ENCODE data around the gene RIN2. TPM values are rescaled to one million over a fixed set of nuclear protein-coding genes. Genes with fewer than 3 reads are reported as not detected.

The RIN2 gene
- total RNA-seq, 2 donors from 2014 or later = not detected

- DNase-seq (peak in 1 of 2 donors; percentile 8), ATAC-seq (replicated peaks in 1 of 2) (peak; percentile 18 to 65)
- Mint-ChIP-seq H3K27me3 (ENCODE audit: low read depth) (peaks cover 59% of the 10 kb centered on the region), H3K4me1 (ENCODE audit: low read depth) (no peaks in the 10 kb centered on the region), H3K27ac (no peak overlapping the region), H3K4me3 (peak overlapping the region; percentile 51 to 71), H3K9me3 (no peaks in the 10 kb centered on the region), H3K36me3 (ENCODE audit: insufficient read depth in 2 of 2) (no peaks in the 10 kb centered on the region)
These were observed 448 bp upstream of the RIN2 start for GRCh38 chr20:19757487-19758132.

- peaks cover 58% of the 10 kb centered on the region for H3K27me3 Mint-ChIP-seq (ENCODE audit: low read depth)
- H3K27ac Mint-ChIP-seq = no peak overlapping the region
- DNase-seq = peak in 1 of 2 donors; percentile 4
- no peaks in the 10 kb centered on the region for H3K4me1 Mint-ChIP-seq (ENCODE audit: low read depth)
- H3K36me3 Mint-ChIP-seq (ENCODE audit: insufficient read depth in 2 of 2) = no peaks in the 10 kb centered on the region
- peak overlapping the region; percentile 49 to 67 for H3K4me3 Mint-ChIP-seq
- no peaks in the 10 kb centered on the region for H3K9me3 Mint-ChIP-seq
- peak; percentile 29 to 35 for ATAC-seq (replicated peaks in 1 of 2)
These were observed 658 bp downstream of the RIN2 start for GRCh38 chr20:19758501-19759331.

DNA sequence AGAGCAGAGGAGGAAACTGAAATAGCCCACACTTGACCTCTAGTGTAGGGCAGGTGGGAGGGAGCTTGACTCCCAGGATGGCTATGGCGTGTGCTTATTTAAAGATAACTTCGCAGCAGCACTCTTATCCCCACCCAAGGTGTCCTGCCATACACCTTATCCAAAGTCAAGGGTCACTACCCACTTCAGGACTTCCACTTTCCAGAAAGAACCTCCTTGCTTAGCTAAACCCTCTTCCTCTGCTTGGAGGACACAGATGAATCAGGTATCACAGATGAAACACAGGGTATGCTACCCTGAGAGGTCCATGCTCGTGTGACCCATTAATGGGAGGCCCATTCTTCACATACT, 2.3 kb downstream of the RIN2 start:
- Mint-ChIP-seq H3K4me1 (ENCODE audit: low read depth) (no peaks in the 10 kb centered on the region), H3K27me3 (ENCODE audit: low read depth) (peaks cover 58% of the 10 kb centered on the region), H3K36me3 (ENCODE audit: insufficient read depth in 2 of 2) (no peaks in the 10 kb centered on the region), H3K4me3 (no peak overlapping the region), H3K9me3 (no peaks in the 10 kb centered on the region), H3K27ac (no peak overlapping the region)
- ATAC-seq (replicated peaks in 1 of 2) = no peak
- no peak for DNase-seq

DNA sequence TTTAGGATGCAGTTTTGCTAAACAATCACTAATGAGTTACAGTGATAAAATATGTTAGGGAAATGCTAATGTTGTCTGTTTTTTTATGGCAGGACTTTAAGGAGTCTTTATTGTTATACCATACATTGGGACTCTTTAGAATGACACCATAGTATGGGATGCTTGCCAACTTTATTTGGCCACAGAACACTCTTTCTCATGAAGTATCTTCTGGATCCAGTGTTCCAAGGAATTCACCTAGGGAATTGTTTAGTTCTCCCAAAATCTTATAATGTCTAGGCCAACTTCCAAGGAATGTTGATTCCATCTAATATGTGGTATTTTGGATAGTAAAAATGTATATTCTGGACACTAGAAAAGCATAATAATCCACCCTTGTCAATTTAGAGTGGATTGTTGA, 3.3 kb downstream of the RIN2 start:
- H3K27ac Mint-ChIP-seq = no peak overlapping the region
- no peaks in the 10 kb centered on the region for H3K36me3 Mint-ChIP-seq (ENCODE audit: insufficient read depth in 2 of 2)
- no peaks in the 10 kb centered on the region for H3K9me3 Mint-ChIP-seq
- DNase-seq = no peak
- no peak for ATAC-seq (replicated peaks in 1 of 2)
- no peaks in the 10 kb centered on the region for H3K4me1 Mint-ChIP-seq (ENCODE audit: low read depth)
- peaks cover 52% of the 10 kb centered on the region for H3K27me3 Mint-ChIP-seq (ENCODE audit: low read depth)
- no peak overlapping the region for H3K4me3 Mint-ChIP-seq

- H3K27ac Mint-ChIP-seq = no peak overlapping the region
- no peaks in the 10 kb centered on the region for H3K9me3 Mint-ChIP-seq
- ATAC-seq (replicated peaks in 1 of 2) = no peak
- no peak for DNase-seq
- H3K4me3 Mint-ChIP-seq = no peak overlapping the region
- H3K27me3 Mint-ChIP-seq (ENCODE audit: low read depth) = peaks cover 47% of the 10 kb centered on the region
- no peaks in the 10 kb centered on the region for H3K4me1 Mint-ChIP-seq (ENCODE audit: low read depth)
- H3K36me3 Mint-ChIP-seq (ENCODE audit: insufficient read depth in 2 of 2) = no peaks in the 10 kb centered on the region
These were observed 3.8 kb downstream of the RIN2 start for GRCh38 chr20:19761841-19762240.

DNA sequence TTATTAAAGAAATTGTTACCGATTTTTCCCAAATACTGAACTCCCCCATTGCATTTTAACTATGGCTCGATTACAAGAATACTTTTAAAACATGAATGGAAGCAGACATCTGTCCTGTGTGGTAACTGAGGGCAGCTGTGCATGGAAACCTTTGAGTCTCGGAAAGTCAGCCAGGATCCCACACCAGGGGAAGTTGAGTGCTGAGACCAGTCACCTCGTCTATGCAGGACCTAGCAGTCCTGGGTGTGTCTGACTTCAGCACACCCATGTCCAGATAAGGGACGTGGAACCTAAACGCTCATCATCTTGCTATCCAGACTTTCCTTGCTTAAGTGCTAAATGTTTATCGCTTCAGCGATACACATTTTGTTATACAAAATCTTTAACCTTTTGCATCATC, 6.1 kb downstream of the RIN2 start:
- H3K36me3 Mint-ChIP-seq (ENCODE audit: insufficient read depth in 2 of 2) = no peaks in the 10 kb centered on the region
- peaks cover 30% of the 10 kb centered on the region for H3K27me3 Mint-ChIP-seq (ENCODE audit: low read depth)
- no peaks in the 10 kb centered on the region for H3K4me1 Mint-ChIP-seq (ENCODE audit: low read depth)
- ATAC-seq (replicated peaks in 1 of 2) (no peak), DNase-seq (no peak)
- no peaks in the 10 kb centered on the region for H3K9me3 Mint-ChIP-seq
- H3K27ac Mint-ChIP-seq = no peak overlapping the region
- no peak overlapping the region for H3K4me3 Mint-ChIP-seq

DNA sequence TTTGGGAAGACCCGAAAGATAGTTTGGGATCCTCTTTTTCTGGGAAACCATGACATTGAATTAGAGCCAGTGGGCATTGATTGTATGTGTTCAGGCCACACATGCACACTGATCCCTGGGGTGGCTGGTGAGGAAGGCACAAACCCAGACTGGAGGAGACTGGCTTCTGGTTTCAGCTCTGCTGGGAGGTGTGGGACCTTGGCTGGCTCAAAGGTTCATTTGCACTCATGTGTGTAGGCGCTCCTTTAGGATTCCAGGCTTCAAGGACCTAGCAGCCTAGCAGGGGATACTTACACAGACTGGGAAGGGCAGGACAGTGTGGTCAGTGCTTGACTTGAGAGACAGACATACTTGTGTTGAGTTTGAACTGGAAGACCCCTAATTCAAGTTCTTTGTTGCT, 7.2 kb downstream of the RIN2 start:
- H3K27ac Mint-ChIP-seq = no peak overlapping the region
- ATAC-seq (replicated peaks in 1 of 2) (no peak), DNase-seq (no peak)
- no peaks in the 10 kb centered on the region for H3K9me3 Mint-ChIP-seq
- H3K4me3 Mint-ChIP-seq = no peak overlapping the region
- no peaks in the 10 kb centered on the region for H3K36me3 Mint-ChIP-seq (ENCODE audit: insufficient read depth in 2 of 2)
- H3K4me1 Mint-ChIP-seq (ENCODE audit: low read depth) = no peaks in the 10 kb centered on the region
- H3K27me3 Mint-ChIP-seq (ENCODE audit: low read depth) = peaks cover 20% of the 10 kb centered on the region

GRCh38 chr20:19765913-19766312, 7.9 kb downstream of the RIN2 start:
- no peaks in the 10 kb centered on the region for H3K9me3 Mint-ChIP-seq
- no peak overlapping the region for H3K4me3 Mint-ChIP-seq
- no peaks in the 10 kb centered on the region for H3K36me3 Mint-ChIP-seq (ENCODE audit: insufficient read depth in 2 of 2)
- ATAC-seq (replicated peaks in 1 of 2) = no peak
- H3K4me1 Mint-ChIP-seq (ENCODE audit: low read depth) = no peaks in the 10 kb centered on the region
- H3K27me3 Mint-ChIP-seq (ENCODE audit: low read depth) = peaks cover 14% of the 10 kb centered on the region
- DNase-seq = no peak
- no peak overlapping the region for H3K27ac Mint-ChIP-seq

- H3K4me3 Mint-ChIP-seq = no peak overlapping the region
- no peaks in the 10 kb centered on the region for H3K9me3 Mint-ChIP-seq
- H3K27me3 Mint-ChIP-seq (ENCODE audit: low read depth) = peaks cover 6% of the 10 kb centered on the region
- no peaks in the 10 kb centered on the region for H3K36me3 Mint-ChIP-seq (ENCODE audit: insufficient read depth in 2 of 2)
- DNase-seq = no peak
- no peaks in the 10 kb centered on the region for H3K4me1 Mint-ChIP-seq (ENCODE audit: low read depth)
- ATAC-seq (replicated peaks in 1 of 2) = no peak
- no peak overlapping the region for H3K27ac Mint-ChIP-seq
These were observed 9.0 kb downstream of the RIN2 start for GRCh38 chr20:19767070-19767469.

GRCh38 chr20:19768325-19768842, 10.3 kb downstream of the RIN2 start:
- no peaks in the 10 kb centered on the region for H3K4me1 Mint-ChIP-seq (ENCODE audit: low read depth)
- no peaks in the 10 kb centered on the region for H3K27me3 Mint-ChIP-seq (ENCODE audit: low read depth)
- H3K9me3 Mint-ChIP-seq = no peaks in the 10 kb centered on the region
- no peak for ATAC-seq (replicated peaks in 1 of 2)
- no peak overlapping the region for H3K4me3 Mint-ChIP-seq
- H3K27ac Mint-ChIP-seq = no peak overlapping the region
- no peak for DNase-seq
- no peaks in the 10 kb centered on the region for H3K36me3 Mint-ChIP-seq (ENCODE audit: insufficient read depth in 2 of 2)

DNA sequence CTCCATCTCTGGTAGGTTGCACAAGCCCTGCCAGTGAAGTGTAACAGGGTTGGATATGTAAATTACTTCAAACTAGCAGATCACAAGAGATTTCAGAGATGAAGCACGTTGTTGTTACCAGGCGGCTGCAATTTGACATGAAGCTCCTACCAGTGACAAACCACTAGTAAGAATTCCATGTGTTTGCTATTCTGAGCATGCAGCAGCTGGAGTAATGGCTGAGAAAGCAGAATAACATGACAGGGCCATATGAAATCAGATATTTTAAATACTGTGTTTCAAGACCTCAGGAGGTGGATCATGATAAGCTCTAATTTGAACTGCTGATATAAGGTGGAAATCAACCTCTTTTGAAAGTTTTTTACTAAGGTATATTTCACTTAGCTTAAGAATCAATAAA, 11.4 kb downstream of the RIN2 start:
- Mint-ChIP-seq H3K9me3 (no peaks in the 10 kb centered on the region), H3K27ac (no peak overlapping the region), H3K4me1 (ENCODE audit: low read depth) (no peaks in the 10 kb centered on the region), H3K36me3 (ENCODE audit: insufficient read depth in 2 of 2) (no peaks in the 10 kb centered on the region), H3K4me3 (no peak overlapping the region), H3K27me3 (ENCODE audit: low read depth) (no peaks in the 10 kb centered on the region)
- DNase-seq (no peak), ATAC-seq (replicated peaks in 1 of 2) (no peak)

- Mint-ChIP-seq H3K4me3 (no peak overlapping the region), H3K27me3 (ENCODE audit: low read depth) (no peaks in the 10 kb centered on the region), H3K27ac (no peak overlapping the region), H3K4me1 (ENCODE audit: low read depth) (no peaks in the 10 kb centered on the region), H3K36me3 (ENCODE audit: insufficient read depth in 2 of 2) (no peaks in the 10 kb centered on the region), H3K9me3 (no peaks in the 10 kb centered on the region)
- DNase-seq (no peak), ATAC-seq (replicated peaks in 1 of 2) (no peak)
These were observed 12.3 kb downstream of the RIN2 start for GRCh38 chr20:19770375-19770774.

GRCh38 chr20:19771031-19771430, 13.0 kb downstream of the RIN2 start:
- Mint-ChIP-seq H3K4me3 (no peak overlapping the region), H3K4me1 (ENCODE audit: low read depth) (no peaks in the 10 kb centered on the region)

More at GRCh38 chr20:19771031-19771430, 13.0 kb downstream of the RIN2 start:
- H3K36me3 Mint-ChIP-seq (ENCODE audit: insufficient read depth in 2 of 2) = no peaks in the 10 kb centered on the region
- H3K27me3 Mint-ChIP-seq (ENCODE audit: low read depth) = no peaks in the 10 kb centered on the region
- no peak for DNase-seq
- ATAC-seq (replicated peaks in 1 of 2) = no peak
- H3K27ac Mint-ChIP-seq = no peak overlapping the region
- H3K9me3 Mint-ChIP-seq = no peaks in the 10 kb centered on the region

All from activated T-cell treated with anti-CD3 and anti-CD28 coated beads, Interleukin-2, amount 50 U/mL, for 72 hours (primary cell).